HL-60/S4 treated with phorbol 12-myristate 13-acetate at 8.2 ng/mL for 4 days and 3 days (cell line): ENCODE results near the gene POLA1.

Experiments
- in situ Hi-C: fragments of 300-500 bp; cut with MboI; formaldehyde crosslinking; loops from 2 replicates; pipeline ENCODE4 v1.15.0; 2022; ENCODE audit warnings: low sequenced_read_pairs

POLA1 gene

GRCh38 chrX:24965372-24965771, 271.7 kb downstream of the POLA1 start:
- in situ Hi-C loops, result no loop called here

DNA sequence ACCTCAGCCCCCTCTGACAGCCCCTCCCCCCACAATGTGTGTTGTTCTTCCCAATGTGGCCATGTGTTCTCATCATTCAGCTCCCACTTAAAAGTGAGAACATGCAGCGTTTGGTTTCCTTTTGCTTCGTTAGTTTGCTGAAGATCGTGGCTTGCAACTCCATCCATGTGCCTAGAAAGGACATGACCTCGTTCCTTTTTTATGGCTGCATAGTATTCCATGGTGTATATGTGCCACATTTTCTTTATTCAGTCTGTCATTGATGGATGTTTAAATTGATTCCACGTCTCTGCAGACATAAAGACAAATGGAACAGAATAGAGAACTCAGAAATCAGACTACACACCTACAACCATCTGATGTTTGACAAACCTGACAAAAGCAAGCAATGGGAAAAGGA, 276.1 kb downstream of the POLA1 start:
- in situ Hi-C loops, result no loop called here

DNA sequence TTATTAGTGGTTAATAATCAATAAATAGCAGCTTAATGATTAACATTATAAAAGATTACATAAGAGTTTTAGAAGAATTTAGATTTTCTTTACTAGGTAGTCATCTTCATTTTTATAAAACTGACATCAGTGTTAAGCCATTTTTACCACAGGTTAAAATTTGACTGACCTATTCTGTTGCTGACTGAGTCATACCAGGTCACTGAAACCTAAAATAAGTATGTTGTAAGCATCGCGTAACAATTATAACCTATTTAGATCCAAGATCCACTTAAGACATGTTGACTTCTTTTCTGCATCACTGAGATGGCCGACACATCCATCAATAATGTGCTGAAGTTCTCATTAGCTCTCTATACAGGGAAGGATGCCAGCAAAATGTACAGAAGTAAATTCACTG, 285.4 kb downstream of the POLA1 start:
- in situ Hi-C loops, result no loop called here

- in situ Hi-C loops, result no loop called here
Observed at GRCh38 chrX:24981030-24981429, 287.3 kb downstream of the POLA1 start.

GRCh38 chrX:24982306-24982965, 288.7 kb downstream of the POLA1 start:
- in situ Hi-C loops, result no loop called here

GRCh38 chrX:24983931-24984330, 290.2 kb downstream of the POLA1 start:
- in situ Hi-C loops, result no loop called here

DNA sequence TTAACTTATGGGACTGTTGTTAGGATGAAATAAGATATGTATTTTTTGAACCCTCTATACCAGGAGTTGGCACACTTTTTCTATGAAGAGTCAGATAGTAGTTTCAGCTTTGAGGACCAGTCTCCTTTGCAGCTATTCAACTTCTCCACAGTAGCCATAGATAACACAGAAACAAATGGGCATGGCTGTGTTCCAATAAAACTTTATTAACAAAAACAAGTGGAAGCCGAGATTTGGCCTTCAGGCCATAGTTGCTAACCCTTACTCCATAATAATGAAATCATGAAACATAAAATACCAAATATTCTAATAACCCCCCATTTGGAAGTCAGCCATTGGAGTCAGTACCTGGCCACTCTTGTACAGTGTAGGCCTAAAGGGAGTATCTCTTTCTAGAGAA, 291.4 kb downstream of the POLA1 start:
- in situ Hi-C loops, result no loop called here

DNA sequence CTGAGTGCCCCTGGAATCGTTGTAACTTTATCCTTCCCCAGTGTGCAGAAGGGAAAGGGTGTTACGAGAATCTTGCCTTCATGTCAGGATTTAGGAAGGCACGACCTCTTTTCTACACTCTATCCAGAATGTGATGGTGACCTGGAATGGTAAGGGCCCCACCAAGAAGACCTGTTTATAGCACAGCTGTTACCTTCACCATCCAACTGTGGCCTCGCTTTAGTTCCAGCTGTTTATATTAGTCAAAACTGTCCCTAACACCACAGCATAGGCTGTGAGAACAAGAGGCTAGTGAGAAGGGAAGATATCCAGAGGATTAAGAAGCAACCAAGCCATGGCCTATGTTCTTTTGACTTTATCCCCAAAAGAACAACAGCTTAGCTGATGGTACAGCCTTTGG, 294.0 kb downstream of the POLA1 start:
- in situ Hi-C loops, result no loop called here

DNA sequence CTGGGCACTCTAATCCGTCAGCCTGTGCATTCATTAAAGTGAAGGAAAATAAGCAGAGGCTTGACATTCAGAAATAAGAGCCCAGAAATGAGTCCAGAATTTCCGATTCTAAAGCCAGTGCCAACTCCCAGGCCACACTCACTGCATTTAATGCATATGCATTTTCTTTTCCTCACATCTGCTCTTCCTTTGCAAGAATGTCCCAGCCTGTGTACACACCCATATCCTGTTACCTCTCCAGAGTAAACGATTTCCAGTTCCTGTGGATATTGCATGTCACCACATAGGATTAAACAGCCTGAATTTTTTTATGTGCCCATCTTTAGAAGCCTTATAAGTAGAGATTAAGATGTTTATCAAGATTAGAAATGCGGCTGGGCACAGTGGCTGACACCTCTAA, 294.6 kb downstream of the POLA1 start:
- in situ Hi-C loops, result no loop called here

- in situ Hi-C loops, result no loop called here
Observed at GRCh38 chrX:24990535-24990934, 296.8 kb downstream of the POLA1 start.

DNA sequence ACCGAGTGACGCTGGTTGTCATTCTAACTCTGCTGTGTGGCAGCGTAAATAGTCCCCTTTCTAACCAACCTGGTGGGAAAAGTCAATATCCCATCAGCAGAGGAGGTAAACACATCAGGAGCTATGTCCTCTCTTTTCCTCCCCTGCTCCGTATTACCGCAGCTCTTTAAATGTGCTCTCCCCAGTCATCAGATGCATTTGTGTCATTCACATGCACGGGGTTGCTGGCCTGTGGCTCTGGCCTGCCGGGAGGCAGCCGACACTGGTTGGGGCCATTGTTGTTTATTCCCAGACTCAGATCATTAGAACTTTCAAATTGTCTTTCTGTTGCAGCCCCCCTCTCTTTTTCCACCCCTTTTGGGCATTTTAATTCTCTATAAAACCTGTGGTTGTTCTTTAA, 300.2 kb downstream of the POLA1 start:
- in situ Hi-C loops, result no loop called here

DNA sequence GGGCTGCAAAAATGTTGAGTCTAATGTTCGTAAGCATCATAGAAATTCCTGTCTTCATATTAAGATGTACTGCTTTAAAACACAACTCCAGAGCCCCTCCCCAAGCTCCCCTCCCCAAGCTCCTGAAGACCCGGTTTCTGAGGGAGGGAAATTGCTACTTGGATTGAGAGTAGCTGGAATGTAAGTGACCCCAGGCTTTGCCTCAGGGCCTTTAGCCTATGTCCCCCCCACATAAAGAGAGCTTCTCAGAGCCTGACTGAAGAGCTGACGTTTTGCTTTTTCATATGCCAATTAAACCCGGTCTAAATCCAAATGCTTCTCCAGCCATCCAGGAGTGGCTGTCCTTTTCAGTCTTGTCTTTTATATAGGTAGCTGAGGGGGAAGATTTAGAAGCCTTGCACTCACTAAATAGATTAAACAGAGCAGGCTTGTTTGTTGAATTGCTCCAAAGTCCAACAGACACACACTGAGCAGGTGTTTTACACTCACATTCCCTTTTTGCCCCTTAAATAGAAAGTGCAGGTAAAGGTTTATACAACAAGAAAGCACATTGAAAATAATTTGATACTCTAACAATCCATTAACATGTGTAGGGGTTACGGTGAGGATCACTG, 302.5 kb downstream of the POLA1 start:
- in situ Hi-C loops, result no loop called here

DNA sequence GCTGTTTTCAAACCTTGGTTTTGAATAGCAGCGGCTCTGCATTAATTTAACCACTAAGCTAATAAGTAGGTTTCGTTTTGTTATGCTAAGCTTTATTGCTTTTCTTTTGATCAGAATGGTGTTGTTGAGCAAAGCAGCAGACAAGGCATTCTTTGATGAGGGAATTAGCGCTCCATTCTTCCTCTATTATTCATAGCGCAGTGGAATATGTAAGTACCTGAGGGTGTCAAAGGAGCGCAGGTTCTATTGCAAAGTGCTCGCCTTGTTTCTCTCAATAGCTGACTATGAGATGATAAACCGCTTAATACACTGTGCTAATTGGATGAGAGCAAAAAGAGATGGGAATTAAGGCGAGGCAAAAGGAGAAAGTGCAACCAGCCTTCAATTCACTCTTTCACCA, 305.8 kb downstream of the POLA1 start:
- in situ Hi-C loops, result no loop called here

GRCh38 chrX:25001808-25002660, 308.3 kb downstream of the POLA1 start:
- in situ Hi-C loops, result no loop called here

GRCh38 chrX:25002661-25003020, 308.9 kb downstream of the POLA1 start:
- in situ Hi-C loops, result no loop called here

DNA sequence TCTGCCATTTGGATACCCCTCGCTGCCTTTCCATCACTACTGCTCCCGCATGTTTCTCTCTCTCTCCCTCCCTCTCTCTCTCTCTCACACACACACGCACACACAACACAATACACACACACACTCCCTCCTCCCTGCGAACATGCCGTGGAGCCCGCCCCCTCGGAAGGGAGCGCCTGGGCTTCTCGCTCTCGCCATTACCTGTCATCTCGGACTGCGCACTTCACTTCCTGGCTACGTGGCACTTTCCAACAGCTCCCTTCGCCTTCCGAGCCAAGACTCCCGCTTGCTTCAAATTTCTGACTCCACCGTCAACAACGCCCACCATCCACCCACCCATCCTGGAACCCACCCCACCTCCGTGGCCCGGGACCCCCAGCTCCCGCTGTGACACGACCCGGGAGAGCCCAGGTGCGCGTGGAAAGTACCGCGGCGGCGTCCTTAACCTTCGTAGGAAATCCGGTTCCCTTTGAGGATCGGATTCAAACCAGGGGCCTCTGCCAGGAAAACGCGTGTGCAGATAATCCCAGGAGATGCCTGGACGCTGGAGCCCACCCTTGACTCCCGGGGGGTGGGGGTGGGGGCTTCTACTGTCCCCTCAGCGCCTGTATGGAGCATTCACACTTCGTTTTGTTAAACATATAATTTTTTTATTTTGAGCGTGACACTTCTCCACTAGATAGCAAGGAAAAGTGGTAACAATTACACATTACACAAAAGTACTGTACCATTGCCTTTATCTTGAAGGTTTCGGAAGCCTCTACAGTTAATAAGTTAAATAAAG, 309.5 kb downstream of the POLA1 start:
- in situ Hi-C loops, result no loop called here

- in situ Hi-C loops, result no loop called here
Observed at GRCh38 chrX:25004040-25004439, 310.3 kb downstream of the POLA1 start.

DNA sequence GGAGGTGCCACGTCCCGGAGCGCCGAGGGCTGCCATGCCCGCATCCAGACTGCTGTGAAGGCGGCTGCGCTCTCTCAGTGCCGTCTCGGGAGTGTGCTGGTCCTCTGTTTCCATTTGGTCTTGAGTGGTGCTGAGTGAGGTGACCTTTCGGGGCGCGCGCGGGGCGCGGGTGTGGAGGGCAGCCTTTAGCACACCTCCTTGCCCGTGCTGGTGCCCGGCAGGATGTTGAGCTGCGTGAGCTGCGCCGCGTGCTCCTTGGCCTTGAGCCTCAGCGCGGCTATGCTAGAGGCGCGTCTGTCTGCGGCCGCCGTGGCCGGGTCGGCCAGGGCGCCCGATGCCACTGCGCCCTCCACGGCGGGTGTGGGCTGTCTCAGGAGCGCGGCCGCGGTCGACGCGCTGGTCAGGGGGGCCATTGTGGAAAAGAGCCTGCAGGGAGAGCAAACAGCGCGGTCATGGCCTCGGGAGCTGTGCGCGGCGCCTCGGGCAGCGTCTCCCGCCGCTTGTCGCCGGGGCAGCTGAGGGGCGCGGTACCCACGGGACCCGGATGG, 310.8 kb downstream of the POLA1 start:
- in situ Hi-C loops, result no loop called here

- in situ Hi-C loops, result no loop called here
Observed at GRCh38 chrX:25005034-25005381, 311.3 kb downstream of the POLA1 start.

- in situ Hi-C loops, result no loop called here
Observed at GRCh38 chrX:25005382-25006185, 311.9 kb downstream of the POLA1 start.
